ENCODE results near the gene ZNF628.

The ZNF628 gene

DNA sequence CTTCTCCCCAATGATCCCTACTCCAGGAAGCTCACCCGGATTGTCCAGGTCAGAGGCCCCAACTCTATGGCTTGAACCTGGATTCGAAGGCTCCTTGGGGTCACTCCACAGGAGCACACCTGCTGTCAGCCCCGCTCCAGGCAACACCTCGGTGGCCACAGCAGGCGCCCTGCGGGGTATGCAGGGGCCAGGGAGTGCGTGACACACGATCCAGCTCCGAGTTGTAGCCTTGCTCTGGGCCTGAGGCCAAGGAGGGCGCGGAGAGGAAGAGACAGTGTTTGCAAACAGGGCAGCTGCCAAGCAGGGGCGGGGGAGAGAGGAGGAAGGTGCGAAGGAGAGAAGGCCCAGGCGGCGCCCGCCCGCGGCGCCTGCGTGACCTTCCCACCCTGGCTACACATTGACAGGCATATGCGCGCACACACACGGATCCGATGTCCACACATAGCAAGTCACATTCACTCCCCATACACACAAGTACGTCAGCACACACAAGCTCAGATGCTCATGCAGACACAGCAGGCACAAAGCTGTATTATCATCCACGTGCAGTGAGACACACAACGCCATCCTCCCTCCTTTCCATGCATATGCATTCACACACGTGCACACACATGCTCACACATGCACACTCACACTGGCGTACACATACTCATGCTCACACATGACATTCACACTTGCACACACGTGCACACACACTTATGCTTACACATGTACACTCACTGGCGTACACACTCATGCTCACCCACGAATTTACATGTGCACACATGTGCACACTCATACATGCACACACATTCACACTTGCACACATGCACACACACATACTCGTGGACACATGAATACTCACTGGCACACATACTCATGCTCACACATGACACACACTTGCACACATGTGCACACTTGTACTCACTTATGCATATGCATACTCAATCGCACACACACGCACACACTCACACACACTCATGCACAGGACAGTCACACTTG, 50.1 kb downstream of the ZNF628 start:
- TF ChIP-seq, protein P1, sequence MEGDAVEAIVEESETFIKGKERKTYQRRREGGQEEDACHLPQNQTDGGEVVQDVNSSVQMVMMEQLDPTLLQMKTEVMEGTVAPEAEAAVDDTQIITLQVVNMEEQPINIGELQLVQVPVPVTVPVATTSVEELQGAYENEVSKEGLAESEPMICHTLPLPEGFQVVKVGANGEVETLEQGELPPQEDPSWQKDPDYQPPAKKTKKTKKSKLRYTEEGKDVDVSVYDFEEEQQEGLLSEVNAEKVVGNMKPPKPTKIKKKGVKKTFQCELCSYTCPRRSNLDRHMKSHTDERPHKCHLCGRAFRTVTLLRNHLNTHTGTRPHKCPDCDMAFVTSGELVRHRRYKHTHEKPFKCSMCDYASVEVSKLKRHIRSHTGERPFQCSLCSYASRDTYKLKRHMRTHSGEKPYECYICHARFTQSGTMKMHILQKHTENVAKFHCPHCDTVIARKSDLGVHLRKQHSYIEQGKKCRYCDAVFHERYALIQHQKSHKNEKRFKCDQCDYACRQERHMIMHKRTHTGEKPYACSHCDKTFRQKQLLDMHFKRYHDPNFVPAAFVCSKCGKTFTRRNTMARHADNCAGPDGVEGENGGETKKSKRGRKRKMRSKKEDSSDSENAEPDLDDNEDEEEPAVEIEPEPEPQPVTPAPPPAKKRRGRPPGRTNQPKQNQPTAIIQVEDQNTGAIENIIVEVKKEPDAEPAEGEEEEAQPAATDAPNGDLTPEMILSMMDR (IDR thresholded peaks at IDR 0.05; ENCODE audit: borderline replicate concordance, control extremely low read depth, extremely low read depth, insufficient read depth, missing control alignments), result no peak
- in situ Hi-C loops (cut with MboI; ENCODE audit: low sequenced_read_pairs, unreplicated experiment), result no loop called here
- no peak for DNase-seq (ENCODE audit: low spot score)

DNA sequence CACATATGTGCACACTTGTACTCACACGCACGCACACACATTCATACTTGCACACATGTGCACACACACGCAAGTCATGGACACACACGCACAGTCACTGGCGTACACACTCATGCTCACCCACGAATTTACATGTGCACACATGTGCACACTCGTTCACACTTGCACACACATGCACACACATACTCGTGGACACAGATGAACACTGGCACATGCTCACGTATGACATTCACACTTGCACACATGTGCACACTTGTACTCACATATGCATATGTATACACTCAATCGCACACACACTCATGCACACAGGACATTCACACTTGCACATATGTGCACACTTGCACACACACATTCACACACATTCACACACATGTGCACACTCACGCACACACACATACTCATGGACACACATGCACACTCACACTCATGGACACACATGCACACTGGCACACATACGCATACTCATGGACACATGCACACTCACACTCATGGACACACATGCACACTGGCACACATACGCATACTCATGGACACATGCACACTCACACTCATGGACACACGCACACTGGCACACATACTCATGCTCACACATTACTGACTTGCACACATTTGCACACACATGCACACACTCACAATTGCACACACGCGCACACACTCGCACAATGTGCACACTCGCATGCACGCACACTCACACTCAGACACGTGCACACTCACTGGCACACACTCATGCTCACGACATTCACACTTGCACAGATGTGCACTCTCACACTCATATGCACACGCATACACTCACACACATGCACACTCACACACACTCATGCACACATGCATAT, 51.0 kb downstream of the ZNF628 start:
- TF ChIP-seq, protein P1 (IDR thresholded peaks at IDR 0.05; ENCODE audit: borderline replicate concordance, control extremely low read depth, extremely low read depth, insufficient read depth, missing control alignments), result no peak
- in situ Hi-C loops (cut with MboI; ENCODE audit: low sequenced_read_pairs, unreplicated experiment), result no loop called here
- DNase-seq (ENCODE audit: low spot score), result no peak

DNA sequence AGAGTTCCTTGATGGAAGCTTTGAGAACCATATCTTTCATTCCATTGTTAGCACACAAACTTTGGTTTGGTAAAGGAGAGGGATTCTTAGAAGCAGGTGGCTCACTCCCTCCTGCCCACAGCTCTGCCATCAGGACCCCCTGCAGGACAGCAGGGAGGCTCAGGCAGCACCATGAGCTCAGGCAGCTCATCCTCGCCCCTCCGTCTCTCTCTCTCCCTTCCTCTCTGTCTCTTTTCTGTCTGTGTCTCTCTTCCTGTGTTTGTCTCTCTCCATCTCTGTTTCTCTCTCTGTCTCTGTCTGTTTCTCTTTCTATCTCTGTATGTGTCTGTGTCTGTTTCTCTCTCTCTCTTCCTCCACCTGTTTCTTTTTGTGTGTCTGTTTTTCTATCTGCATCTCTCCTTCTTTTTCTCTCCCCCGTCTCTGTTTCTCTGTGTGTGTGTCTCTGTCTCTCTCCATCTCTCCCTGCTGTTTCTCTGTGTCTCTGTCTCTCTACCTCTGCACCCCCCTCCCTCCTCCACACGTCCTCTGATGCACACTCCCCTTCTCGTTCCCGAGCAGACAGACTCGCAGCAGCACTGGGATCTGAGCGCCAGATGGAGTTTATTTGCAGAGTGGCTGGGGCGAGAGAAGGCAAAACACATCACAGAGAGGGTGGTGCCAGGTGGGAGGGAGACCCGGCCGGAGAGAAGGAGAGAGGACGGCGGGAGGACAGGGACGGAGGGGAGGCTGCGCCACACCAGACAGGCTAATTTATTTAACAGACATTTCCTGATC, 51.8 kb downstream of the ZNF628 start:
- DNase-seq (ENCODE audit: low spot score), result no peak
- in situ Hi-C loops (cut with MboI; ENCODE audit: low sequenced_read_pairs, unreplicated experiment), result no loop called here
- TF ChIP-seq, protein P1 (IDR thresholded peaks at IDR 0.05; ENCODE audit: borderline replicate concordance, control extremely low read depth, extremely low read depth, insufficient read depth, missing control alignments), result no peak

DNA sequence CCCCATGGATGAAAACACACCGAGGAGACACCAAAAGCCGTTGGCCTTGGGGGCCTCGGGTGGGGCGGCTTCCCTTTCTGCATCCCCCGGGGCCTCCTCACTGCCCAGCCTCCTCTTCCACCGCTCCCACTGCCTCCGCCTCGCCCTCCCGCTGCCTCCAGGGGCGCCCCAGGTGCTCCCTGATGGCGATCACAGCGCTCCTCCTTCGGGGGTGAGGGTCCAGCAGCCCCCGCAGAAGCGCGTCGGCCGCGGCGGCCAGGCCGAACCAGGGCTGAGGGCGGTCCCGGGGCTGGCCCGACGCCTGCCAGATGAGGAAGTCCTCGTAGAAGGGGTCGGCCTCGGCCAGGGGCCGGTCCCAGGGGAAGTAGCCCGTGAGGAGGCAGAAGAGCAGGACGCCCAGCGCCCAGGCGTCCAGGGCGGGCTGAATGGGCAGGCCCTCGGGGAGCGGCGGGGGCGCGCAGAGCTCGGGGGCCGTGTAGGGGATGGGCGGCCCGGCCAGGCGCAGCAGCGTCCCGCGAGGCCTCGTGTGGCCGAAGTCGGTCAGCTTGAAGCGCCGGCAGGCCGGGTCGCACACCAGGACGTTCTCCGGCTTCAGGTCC, 53.3 kb downstream of the ZNF628 start:
- in situ Hi-C loops (cut with MboI; ENCODE audit: low sequenced_read_pairs, unreplicated experiment), result no loop called here
- DNase-seq (ENCODE audit: low spot score), result no peak
- TF ChIP-seq, protein P1 (IDR thresholded peaks at IDR 0.05; ENCODE audit: borderline replicate concordance, control extremely low read depth, extremely low read depth, insufficient read depth, missing control alignments), result no peak

DNA sequence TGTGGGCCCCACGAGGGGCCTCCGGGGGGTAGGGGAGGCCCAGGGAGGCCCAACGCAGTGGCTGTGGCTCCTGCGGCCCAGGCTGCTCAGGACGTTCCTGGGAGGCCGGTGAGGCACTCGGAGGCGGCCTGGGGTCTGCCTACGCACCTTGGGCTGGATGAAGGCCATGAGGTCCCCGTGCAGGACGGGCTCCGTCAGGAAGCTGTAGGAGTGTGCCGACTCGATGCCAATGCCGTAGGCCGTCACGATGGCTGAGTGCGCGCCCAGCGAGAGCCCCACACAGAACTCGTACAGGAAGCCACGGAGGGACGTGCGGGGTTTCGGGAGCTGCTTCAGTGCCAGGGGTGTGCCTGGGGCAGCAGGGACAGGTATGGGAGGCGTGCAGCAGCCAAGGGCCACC, 54.6 kb downstream of the ZNF628 start:
- TF ChIP-seq, protein P1 (IDR thresholded peaks at IDR 0.05; ENCODE audit: borderline replicate concordance, control extremely low read depth, extremely low read depth, insufficient read depth, missing control alignments), result no peak
- in situ Hi-C loops (cut with MboI; ENCODE audit: low sequenced_read_pairs, unreplicated experiment), result no loop called here
- no peak for DNase-seq (ENCODE audit: low spot score)

All from GM13976 (cell line).